KOPT-K1 (cell line): Measurements from ENCODE around the gene LGALS1.
"Not testable (repeated sequence)": the region's sequence is repeated elsewhere in the genome, so short reads cannot be mapped to it uniquely, and the experiment has no call there.

ENCODE experiments used
- H3K27ac ChIP-seq: fragments of 200-600 bp; sonication (generic); 2 replicates; pipeline ENCODE4 v1.5.1; 2016; ENCODE audit warnings: antibody characterized with exemption, mild to moderate bottlenecking, low read depth, low read length; ENCODE audit not compliant: poor library complexity, severe bottlenecking
- H3K36me3 ChIP-seq: fragments of 200-600 bp; sonication (generic); 2 replicates; pipeline ENCODE4 v1.5.1; 2017; ENCODE audit warnings: antibody characterized with exemption, mild to moderate bottlenecking, low read length, moderate library complexity; ENCODE audit not compliant: insufficient read depth
- H3K9me3 ChIP-seq: fragments of 200-600 bp; sonication (generic); 2 replicates; pipeline ENCODE4 v1.5.1; 2017; ENCODE audit warnings: antibody characterized with exemption, low read length, mild to moderate bottlenecking; ENCODE audit not compliant: insufficient read depth, poor library complexity, severe bottlenecking

LGALS1 gene

GRCh38 chr22:37709445-37709765 is 34.0 kb downstream of the LGALS1 start:
- no peaks in the 10 kb centered on the region for H3K36me3 ChIP-seq
- no peak overlapping the region for H3K27ac ChIP-seq
- no peaks in the 10 kb centered on the region for H3K9me3 ChIP-seq

DNA sequence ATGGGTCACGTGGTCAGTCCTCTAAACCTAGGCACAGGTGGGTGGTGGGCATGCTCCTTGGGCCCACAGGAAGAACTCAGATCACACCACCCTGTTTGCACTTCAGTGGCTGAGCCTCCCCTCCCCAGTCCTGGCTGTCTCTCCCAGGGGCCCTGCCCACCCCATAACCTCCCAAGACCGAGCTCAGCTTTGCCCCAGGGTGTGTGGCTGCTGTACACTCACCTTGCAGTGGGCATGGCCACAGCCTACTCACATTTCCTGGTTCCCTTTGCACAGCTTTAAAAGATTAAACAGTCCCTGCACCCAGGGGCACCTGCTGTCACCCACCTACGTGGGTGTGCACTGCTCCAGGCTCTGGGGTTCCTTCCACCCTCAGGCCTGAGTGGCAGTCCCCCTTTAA is 35.2 kb downstream of the LGALS1 start:
- H3K27ac ChIP-seq = no peak overlapping the region
- no peaks in the 10 kb centered on the region for H3K36me3 ChIP-seq
- H3K9me3 ChIP-seq = no peaks in the 10 kb centered on the region

- H3K9me3 ChIP-seq = no peaks in the 10 kb centered on the region
- H3K36me3 ChIP-seq = no peaks in the 10 kb centered on the region
- H3K27ac ChIP-seq = no peak overlapping the region
Measured at GRCh38 chr22:37711490-37711889, 36.1 kb downstream of the LGALS1 start.

DNA sequence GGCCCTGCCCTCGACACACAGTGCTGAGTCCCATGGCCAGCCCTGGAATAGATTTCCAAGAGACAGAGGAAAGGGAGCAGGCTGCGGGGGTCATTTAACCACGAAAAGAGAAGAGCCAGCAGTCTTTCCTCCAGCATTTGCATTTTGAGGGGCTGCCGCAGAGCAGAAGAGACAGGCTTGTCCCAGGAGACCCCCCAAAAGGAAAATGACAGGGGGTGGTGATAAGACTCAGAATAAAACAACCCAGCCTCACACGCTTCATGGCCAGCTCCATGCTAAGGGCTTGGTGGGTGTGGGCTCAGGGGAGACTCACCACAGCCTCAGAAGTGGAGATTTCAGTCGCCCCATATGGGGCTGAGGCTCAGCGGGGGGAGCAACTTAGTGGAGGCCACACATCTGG is 38.3 kb downstream of the LGALS1 start:
- H3K9me3 ChIP-seq = no peaks in the 10 kb centered on the region
- H3K27ac ChIP-seq = no peak overlapping the region

GRCh38 chr22:37714634-37715033 is 39.2 kb downstream of the LGALS1 start:
- Histone ChIP-seq H3K36me3 (peaks cover 4% of the 10 kb centered on the region; the same call in 1 of the 2 replicates), H3K27ac (no peak overlapping the region), H3K9me3 (no peaks in the 10 kb centered on the region)

More for the DNA sequence above, 38.3 kb downstream of the LGALS1 start:
- H3K36me3 ChIP-seq = peaks cover 4% of the 10 kb centered on the region; the same call in 1 of the 2 replicates

GRCh38 chr22:37715760-37716159 is 40.3 kb downstream of the LGALS1 start:
- Histone ChIP-seq H3K27ac (no peak overlapping the region), H3K9me3 (no peaks in the 10 kb centered on the region), H3K36me3 (peaks cover 4% of the 10 kb centered on the region; the same call in 1 of the 2 replicates)

- Histone ChIP-seq H3K9me3 (no peaks in the 10 kb centered on the region), H3K27ac (no peak overlapping the region), H3K36me3 (peaks cover 4% of the 10 kb centered on the region; the same call in 1 of the 2 replicates)
Measured at GRCh38 chr22:37716708-37717107, 41.3 kb downstream of the LGALS1 start.

DNA sequence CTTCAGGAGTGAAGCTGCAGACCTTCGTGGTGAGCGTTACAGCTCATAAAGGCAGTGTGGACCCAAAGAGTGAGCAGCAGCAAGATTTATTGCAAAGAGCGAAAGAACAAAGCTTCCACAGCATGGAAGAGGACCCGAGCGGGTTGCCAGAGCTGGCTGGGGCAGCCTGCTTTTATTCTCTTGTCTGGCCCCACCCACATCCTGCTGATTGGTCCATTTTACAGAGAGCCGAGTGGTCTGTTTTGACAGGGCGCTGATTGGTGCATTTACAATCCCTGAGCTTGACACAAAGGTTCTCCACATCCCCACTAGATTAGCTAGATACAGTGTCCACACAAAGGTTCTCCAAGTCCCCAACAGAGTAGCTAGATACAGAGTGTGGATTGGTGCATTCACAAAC is 41.8 kb downstream of the LGALS1 start:
- not testable (repeated sequence) for H3K9me3 ChIP-seq, H3K27ac ChIP-seq, H3K36me3 ChIP-seq

- H3K27ac ChIP-seq = not testable (repeated sequence)
Measured at GRCh38 chr22:37717746-37718305, 42.4 kb downstream of the LGALS1 start.

DNA sequence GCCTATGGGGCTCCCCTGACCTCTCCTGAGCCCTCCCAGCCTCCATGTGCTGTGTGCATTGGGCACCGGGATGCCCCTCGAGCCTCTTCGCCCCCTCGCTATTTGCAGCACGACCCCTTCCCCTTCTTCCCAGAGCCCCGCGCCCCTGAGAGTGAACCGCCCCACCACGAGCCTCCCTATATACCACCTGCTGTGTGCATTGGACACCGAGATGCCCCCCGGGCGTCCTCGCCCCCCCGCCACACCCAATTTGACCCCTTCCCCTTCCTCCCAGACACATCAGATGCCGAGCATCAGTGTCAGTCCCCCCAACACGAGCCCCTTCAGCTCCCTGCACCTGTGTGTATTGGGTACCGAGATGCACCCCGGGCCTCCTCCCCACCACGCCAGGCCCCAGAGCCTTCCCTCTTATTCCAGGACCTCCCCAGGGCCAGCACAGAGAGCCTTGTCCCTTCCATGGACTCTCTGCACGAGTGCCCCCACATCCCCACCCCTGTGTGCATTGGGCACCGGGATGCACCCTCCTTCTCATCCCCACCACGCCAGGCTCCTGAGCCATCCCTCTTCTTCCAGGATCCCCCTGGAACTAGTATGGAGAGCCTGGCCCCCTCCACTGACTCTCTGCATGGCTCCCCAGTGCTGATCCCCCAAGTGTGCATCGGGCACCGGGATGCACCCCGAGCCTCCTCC is 50.3 kb downstream of the LGALS1 start:
- Histone ChIP-seq H3K9me3 (no peaks in the 10 kb centered on the region), H3K27ac (no peak overlapping the region), H3K36me3 (no peaks in the 10 kb centered on the region)

More at GRCh38 chr22:37717746-37718305, 42.4 kb downstream of the LGALS1 start:
- H3K9me3 ChIP-seq, H3K36me3 ChIP-seq: not testable (repeated sequence)

DNA sequence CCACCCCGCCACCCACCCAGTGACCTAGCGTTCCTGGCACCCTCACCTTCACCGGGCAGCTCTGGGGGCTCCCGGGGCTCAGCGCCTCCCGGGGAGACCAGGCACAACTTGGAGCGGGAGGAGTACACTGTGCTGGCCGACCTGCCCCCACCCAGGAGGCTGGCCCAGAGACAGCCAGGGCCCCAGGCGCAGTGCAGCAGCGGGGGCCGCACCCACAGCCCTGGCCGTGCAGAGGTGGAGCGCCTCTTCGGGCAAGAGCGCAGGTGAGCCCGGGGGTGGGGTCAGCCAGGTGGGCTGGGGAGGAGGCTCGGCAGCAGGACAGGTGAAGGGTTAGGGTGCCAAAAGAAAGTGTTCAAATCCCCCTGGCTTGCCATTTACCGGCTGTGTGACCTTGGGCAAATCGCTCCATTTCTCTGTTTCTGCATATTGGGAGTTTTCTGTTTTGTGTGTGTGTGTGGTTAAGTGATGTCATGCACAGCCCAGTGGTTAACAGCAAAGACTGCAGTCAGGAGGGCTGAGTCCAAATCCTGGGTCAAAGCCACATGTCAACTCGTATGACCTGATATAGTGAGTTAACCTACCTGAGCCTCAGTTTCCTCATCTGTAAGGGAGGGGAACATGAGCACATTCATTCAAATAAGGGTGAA is 50.9 kb downstream of the LGALS1 start:
- Histone ChIP-seq H3K36me3 (no peaks in the 10 kb centered on the region), H3K9me3 (no peaks in the 10 kb centered on the region), H3K27ac (no peak overlapping the region)

GRCh38 chr22:37728620-37729019 is 53.2 kb downstream of the LGALS1 start:
- Histone ChIP-seq H3K36me3 (no peaks in the 10 kb centered on the region), H3K27ac (no peak overlapping the region), H3K9me3 (no peaks in the 10 kb centered on the region)
